ENCODE data around the gene SRSF2.
"Not testable (repeated sequence)": the region's sequence is repeated elsewhere in the genome, so short reads cannot be mapped to it uniquely, and the experiment has no call there.

Gene SRSF2

GRCh38 chr17:76700617-76701470, 36.3 kb downstream of the SRSF2 start:
- peak; percentile 81 for DNase-seq (ENCODE audit: low read depth, low spot score)
- peak overlapping the region; percentile 11 for H3K4me3 ChIP-seq (ENCODE audit: low read depth, low read length)
- TF ChIP-seq CTCF (IDR thresholded peaks at IDR 0.05; ENCODE audit: low read depth, low read length): no peak
- in situ Hi-C loops (cut with HindIII; ENCODE audit: low sequenced_read_pairs): no loop called here

- no peak for TF ChIP-seq CTCF (IDR thresholded peaks at IDR 0.05; ENCODE audit: low read depth, low read length)
- DNase-seq (ENCODE audit: low read depth, low spot score): no peak
- in situ Hi-C loops (cut with HindIII; ENCODE audit: low sequenced_read_pairs): no loop called here
- H3K4me3 ChIP-seq (ENCODE audit: low read depth, low read length): no peak overlapping the region
Observed at GRCh38 chr17:76700270-76700616, 36.9 kb downstream of the SRSF2 start.

GRCh38 chr17:76698466-76698977, 38.6 kb downstream of the SRSF2 start:
- in situ Hi-C loops (cut with HindIII; ENCODE audit: low sequenced_read_pairs); DNase-seq (ENCODE audit: low read depth, low spot score); H3K4me3 ChIP-seq (ENCODE audit: low read depth, low read length): not testable (repeated sequence)

- DNase-seq (ENCODE audit: low read depth, low spot score): peak; percentile 54
- TF ChIP-seq CTCF (IDR thresholded peaks at IDR 0.05; ENCODE audit: low read depth, low read length): no peak
- in situ Hi-C loops (cut with HindIII; ENCODE audit: low sequenced_read_pairs): no loop called here
- no peak overlapping the region for H3K4me3 ChIP-seq (ENCODE audit: low read depth, low read length)
Observed at GRCh38 chr17:76697702-76698465, 39.2 kb downstream of the SRSF2 start.

- H3K4me3 ChIP-seq (ENCODE audit: low read depth, low read length): no peak overlapping the region
- peak; percentile 61 for DNase-seq (ENCODE audit: low read depth, low spot score)
- in situ Hi-C loops (cut with HindIII; ENCODE audit: low sequenced_read_pairs): no loop called here
- TF ChIP-seq CTCF (IDR thresholded peaks at IDR 0.05; ENCODE audit: low read depth, low read length): no peak
Observed at GRCh38 chr17:76696763-76697701, 40.1 kb downstream of the SRSF2 start.

GRCh38 chr17:76695059-76695831, 41.9 kb downstream of the SRSF2 start:
- no peak for DNase-seq (ENCODE audit: low read depth, low spot score)
- in situ Hi-C loops (cut with HindIII; ENCODE audit: low sequenced_read_pairs): no loop called here
- no peak overlapping the region for H3K4me3 ChIP-seq (ENCODE audit: low read depth, low read length)
- no peak for TF ChIP-seq CTCF (IDR thresholded peaks at IDR 0.05; ENCODE audit: low read depth, low read length)
